Measurements from ENCODE around the gene ADI1. TPM values are rescaled to one million over a fixed set of nuclear protein-coding genes. Genes with fewer than 3 reads are reported as not detected.
A peak's percentile ranks its signal among the peaks of the same experiment; 100 is the strongest.

ADI1 gene
- total RNA-seq, 1 donor from 2014 or later: 21.6 TPM

DNA sequence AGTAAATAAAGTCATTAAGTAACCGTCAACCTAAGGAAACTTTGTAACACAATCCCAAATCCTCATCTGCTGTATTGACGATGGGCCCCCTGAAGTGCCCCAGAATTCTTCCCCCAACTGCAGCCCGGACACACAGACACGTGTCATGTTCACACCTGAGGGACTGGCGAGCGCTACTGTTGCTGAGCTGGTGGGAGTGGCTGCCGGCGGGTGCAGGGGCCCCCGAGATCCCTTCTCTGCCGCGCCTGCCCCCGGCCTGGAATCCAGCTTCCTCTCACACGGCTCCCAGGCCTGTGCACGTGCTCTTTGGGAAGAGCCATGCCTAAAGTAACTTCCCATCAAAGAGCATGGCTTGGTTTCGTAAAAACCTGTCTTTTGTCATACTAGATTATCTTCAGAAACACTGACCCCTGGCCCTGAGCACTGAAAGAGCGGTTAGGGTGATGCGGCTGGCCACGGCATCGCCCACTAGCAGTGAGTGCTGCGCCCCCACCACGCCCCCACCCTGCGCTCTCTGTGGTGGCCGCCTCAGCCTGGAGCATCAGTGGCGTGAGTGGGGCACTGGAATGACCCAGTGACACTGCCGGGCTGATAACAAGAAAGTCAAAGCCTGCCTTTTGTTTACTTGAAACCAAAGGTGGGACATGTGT lies 56.0 kb downstream of the ADI1 start:
- TF ChIP-seq, protein P1, sequence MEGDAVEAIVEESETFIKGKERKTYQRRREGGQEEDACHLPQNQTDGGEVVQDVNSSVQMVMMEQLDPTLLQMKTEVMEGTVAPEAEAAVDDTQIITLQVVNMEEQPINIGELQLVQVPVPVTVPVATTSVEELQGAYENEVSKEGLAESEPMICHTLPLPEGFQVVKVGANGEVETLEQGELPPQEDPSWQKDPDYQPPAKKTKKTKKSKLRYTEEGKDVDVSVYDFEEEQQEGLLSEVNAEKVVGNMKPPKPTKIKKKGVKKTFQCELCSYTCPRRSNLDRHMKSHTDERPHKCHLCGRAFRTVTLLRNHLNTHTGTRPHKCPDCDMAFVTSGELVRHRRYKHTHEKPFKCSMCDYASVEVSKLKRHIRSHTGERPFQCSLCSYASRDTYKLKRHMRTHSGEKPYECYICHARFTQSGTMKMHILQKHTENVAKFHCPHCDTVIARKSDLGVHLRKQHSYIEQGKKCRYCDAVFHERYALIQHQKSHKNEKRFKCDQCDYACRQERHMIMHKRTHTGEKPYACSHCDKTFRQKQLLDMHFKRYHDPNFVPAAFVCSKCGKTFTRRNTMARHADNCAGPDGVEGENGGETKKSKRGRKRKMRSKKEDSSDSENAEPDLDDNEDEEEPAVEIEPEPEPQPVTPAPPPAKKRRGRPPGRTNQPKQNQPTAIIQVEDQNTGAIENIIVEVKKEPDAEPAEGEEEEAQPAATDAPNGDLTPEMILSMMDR (IDR thresholded peaks at IDR 0.05; ENCODE audit: unreplicated experiment): no peak
- Mint-ChIP-seq H3K27me3 (ENCODE audit: unreplicated experiment) (peaks cover 8% of the 10 kb centered on the region), H3K4me3 (ENCODE audit: unreplicated experiment) (no peak overlapping the region), H3K27ac (ENCODE audit: unreplicated experiment) (no peak overlapping the region), H3K4me1 (ENCODE audit: unreplicated experiment) (peaks cover 2% of the 10 kb centered on the region), H3K36me3 (ENCODE audit: low read depth, unreplicated experiment) (peaks cover 30% of the 10 kb centered on the region), H3K9me3 (ENCODE audit: unreplicated experiment) (no peaks in the 10 kb centered on the region)
- DNase-seq (ENCODE audit: low spot score): no peak

DNA sequence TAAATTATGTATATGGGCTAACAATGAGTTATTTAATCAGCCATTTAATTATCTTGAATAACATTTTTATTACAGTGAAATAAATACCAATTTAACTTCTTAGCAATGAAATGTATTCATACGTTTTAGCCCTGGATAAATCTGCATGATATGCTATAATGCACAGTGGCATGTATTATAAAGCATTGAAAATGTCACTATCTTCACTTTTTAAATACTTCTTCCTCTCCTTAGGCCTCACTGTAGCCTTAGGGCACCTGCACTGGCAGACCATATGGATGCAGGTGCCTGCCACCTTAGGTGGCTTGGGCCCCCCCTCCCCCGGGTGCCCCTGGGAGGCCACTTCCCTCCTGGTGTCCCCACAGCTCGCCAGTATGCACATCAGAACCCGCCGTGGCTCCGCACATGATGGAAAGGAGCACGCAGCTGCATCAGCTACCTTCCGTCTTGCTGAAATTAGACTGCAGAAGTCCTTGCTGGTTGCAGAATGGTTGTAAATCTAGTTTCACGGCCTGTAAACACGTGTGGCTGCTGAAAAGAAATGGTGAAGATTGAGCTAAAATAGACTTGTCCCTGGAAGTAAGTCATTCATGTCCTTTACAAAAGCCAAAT lies 56.7 kb downstream of the ADI1 start:
- TF ChIP-seq, protein P1 (IDR thresholded peaks at IDR 0.05; ENCODE audit: unreplicated experiment): peak; percentile 55
- peaks cover 9% of the 10 kb centered on the region for H3K27me3 Mint-ChIP-seq (ENCODE audit: unreplicated experiment)
- peaks cover 25% of the 10 kb centered on the region for H3K36me3 Mint-ChIP-seq (ENCODE audit: low read depth, unreplicated experiment)
- H3K4me1 Mint-ChIP-seq (ENCODE audit: unreplicated experiment): peaks cover 2% of the 10 kb centered on the region
- no peak for DNase-seq (ENCODE audit: low spot score)
- H3K9me3 Mint-ChIP-seq (ENCODE audit: unreplicated experiment): no peaks in the 10 kb centered on the region
- H3K27ac Mint-ChIP-seq (ENCODE audit: unreplicated experiment): no peak overlapping the region
- no peak overlapping the region for H3K4me3 Mint-ChIP-seq (ENCODE audit: unreplicated experiment)

DNA sequence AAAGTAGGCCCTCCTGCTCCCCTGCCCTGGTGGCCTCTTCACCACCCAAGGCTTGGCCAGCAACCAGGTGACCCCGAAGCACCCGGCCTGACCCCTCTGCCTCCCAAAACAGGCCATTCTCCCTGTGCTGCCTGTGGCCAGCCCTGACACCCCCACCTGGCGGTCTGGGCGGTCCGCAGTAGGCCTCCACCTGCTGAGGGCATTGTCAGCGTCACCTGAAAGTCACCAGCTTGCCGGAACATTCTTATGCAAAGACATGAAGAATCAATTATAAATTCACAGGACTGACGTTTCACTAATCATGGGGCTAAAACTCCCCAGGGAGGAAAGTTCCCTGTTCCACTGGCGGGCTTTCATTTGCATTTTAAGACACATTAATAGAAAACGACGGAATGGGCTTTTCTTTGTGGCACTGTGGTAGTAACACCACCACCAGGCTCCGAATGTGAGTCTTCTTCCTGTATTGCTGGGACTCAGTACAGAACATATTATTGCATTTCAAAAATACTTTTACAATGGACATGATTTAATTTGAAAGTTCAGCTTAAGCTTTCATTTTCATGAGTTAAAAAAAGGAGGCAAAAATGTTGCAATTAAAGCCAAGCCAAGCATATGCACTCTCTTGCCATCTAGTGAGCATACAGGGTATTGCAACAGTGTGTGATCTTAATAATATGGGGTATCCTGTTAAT lies 57.4 kb downstream of the ADI1 start:
- peaks cover 22% of the 10 kb centered on the region for H3K36me3 Mint-ChIP-seq (ENCODE audit: low read depth, unreplicated experiment)
- H3K4me1 Mint-ChIP-seq (ENCODE audit: unreplicated experiment): peaks cover 2% of the 10 kb centered on the region
- H3K9me3 Mint-ChIP-seq (ENCODE audit: unreplicated experiment): no peaks in the 10 kb centered on the region
- H3K27ac Mint-ChIP-seq (ENCODE audit: unreplicated experiment): no peak overlapping the region
- H3K4me3 Mint-ChIP-seq (ENCODE audit: unreplicated experiment): no peak overlapping the region
- TF ChIP-seq, protein P1 (IDR thresholded peaks at IDR 0.05; ENCODE audit: unreplicated experiment): peak; percentile 91
- H3K27me3 Mint-ChIP-seq (ENCODE audit: unreplicated experiment): peaks cover 6% of the 10 kb centered on the region
- DNase-seq (ENCODE audit: low spot score): peak; percentile 43

DNA sequence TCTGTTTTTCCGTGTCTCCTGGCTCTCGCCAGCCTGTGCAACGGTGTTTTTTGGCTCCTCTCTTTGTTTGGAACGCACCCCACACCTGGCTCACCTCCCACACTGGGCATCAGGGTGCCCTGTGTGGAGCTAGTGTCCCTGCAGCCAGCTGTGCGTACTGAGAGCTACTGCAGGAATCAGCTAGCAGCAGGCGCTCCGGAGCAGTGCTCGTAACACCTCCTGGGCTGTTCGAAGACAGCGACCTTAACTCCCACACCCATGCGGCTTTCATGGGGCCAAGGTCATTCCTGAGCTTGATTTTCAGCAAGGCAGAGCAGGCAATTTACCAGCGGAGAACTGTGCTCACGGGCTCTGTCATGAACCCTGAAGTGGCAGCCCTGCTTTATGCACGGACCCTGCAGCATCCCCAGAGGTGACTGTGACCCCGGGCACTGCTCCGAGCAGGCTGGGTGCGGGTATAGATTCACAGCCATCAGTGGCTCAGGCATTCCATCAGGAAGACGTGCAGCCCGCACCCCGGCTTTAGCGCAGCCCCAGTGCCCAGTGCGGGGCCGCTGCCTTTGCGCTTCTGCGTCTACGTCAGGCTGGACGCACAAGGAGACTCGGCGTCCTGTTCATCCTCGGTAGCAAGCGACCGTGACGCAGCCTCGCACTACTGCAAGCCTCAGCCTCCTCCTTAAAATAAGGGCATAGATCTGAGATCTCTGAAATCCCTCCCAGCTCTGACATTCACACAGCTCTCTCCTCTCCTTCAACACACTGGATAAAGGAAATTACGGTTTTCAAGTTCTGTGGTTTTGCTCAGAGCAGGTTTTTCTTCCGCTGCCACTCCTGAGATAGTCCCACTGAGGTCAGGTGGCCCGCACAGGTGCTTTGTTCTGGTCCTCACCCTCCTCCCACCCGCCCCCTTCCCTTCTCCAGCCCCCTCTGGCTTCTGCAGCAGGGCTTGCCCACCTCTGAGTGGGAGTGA lies 58.2 kb downstream of the ADI1 start:
- Mint-ChIP-seq H3K36me3 (ENCODE audit: low read depth, unreplicated experiment) (peaks cover 25% of the 10 kb centered on the region), H3K4me1 (ENCODE audit: unreplicated experiment) (peaks cover 2% of the 10 kb centered on the region), H3K27ac (ENCODE audit: unreplicated experiment) (no peak overlapping the region), H3K4me3 (ENCODE audit: unreplicated experiment) (no peak overlapping the region), H3K27me3 (ENCODE audit: unreplicated experiment) (peaks cover 6% of the 10 kb centered on the region), H3K9me3 (ENCODE audit: unreplicated experiment) (no peaks in the 10 kb centered on the region)
- TF ChIP-seq, protein P1 (IDR thresholded peaks at IDR 0.05; ENCODE audit: unreplicated experiment): no peak
- DNase-seq (ENCODE audit: low spot score): no peak

Measured in endothelial cell (in vitro differentiated cells).